Lower leg skin (tissue), 3 donors: ENCODE data around the gene DOK6.

Source experiments
- CTCF ChIP-seq, 3 donors: fragments of 450-650 bp; IDR thresholded peaks; one replicate each; pipeline ENCODE4 v1.5.1; 2016; ENCODE audit warnings: antibody characterized with exemption in 3 of 3, mild to moderate bottlenecking in 3 of 3, moderate library complexity in 2 of 3
- POLR2A ChIP-seq, 2 donors: fragments of 450-650 bp; IDR thresholded peaks; one replicate each; pipeline ENCODE4 v1.6.1; 2016 to 2017; ENCODE audit warnings: antibody characterized with exemption in 2 of 2, mild to moderate bottlenecking in 1 of 2, moderate library complexity in 1 of 2

GRCh38 chr18:69664399-69664798, 263.7 kb downstream of the DOK6 start:
- TF ChIP-seq POLR2A (IDR thresholded peaks at IDR 0.05) (no peak), CTCF (IDR thresholded peaks at IDR 0.05) (no peak)
